Activated naive CD4-positive, alpha-beta T cell treated with anti-CD3 and anti-CD28 coated beads for 36 hours (primary cell): ENCODE results near the gene JAG1. TPM values are rescaled to one million over a fixed set of nuclear protein-coding genes. Genes with fewer than 3 reads are reported as not detected.
"Not testable (repeated sequence)": the region's sequence is repeated elsewhere in the genome, so short reads cannot be mapped to it uniquely, and the experiment has no call there.

Experiments
- CTCF ChIA-PET: fragments of 350-600 bp; sonication (Branson Sonifier 250); formaldehyde crosslinking; loops from one replicate; lab custom pipeline; 2021; ENCODE audit warnings: antibody characterized with exemption; lab: Charles Lee
- DNase-seq: peaks from one replicate; pipeline ENCODE4 v3.0.0-alpha.2; 2020
- H3K27ac Mint-ChIP-seq: one replicate; pipeline ENCODE4 v1.8.0; 2021; ENCODE audit warnings: mild to moderate bottlenecking, mixed read lengths
- H3K27me3 Mint-ChIP-seq: one replicate; pipeline ENCODE4 v1.8.0; 2021; ENCODE audit warnings: low read depth, mixed read lengths
- H3K36me3 Mint-ChIP-seq: one replicate; pipeline ENCODE4 v1.8.0; 2021; ENCODE audit warnings: low read depth, mixed read lengths
- H3K4me1 Mint-ChIP-seq: one replicate; pipeline ENCODE4 v1.8.0; 2021; ENCODE audit warnings: low read depth, mixed read lengths
- H3K4me3 Mint-ChIP-seq: one replicate; pipeline ENCODE4 v1.8.0; 2021; ENCODE audit warnings: mild to moderate bottlenecking, moderate library complexity, mixed read lengths
- H3K9me3 Mint-ChIP-seq: one replicate; pipeline ENCODE4 v1.8.0; 2021; ENCODE audit warnings: mixed read lengths
- intact Hi-C: fragments of 100-400 bp; cut with micrococcal nuclease; formaldehyde crosslinking; loops from one replicate; pipeline ENCODE4 v1.15.1; 2023
- microRNA-seq: library from miRNA; unstranded; fragments of <30 nt; microRNA quantifications from one replicate; pipeline ENCODE4 v1.2.0, GENCODE V29; 2022; ENCODE audit warnings: borderline microRNAs expressed, borderline replicate concordance
- total RNA-seq, 2 experiments: library from RNA; stranded (reverse); gene quantifications; one replicate each; pipeline ENCODE4 v1.2.3, GENCODE V29; 2021

The JAG1 gene
- total RNA-seq, 2 experiments from 2014 or later: 0.25 to 0.41 TPM

GRCh38 chr20:10590950-10591671 is 82.7 kb downstream of the JAG1 start:
- DNase-seq: no peak
- no peaks in the 10 kb centered on the region for H3K36me3 Mint-ChIP-seq
- H3K27ac Mint-ChIP-seq: no peak overlapping the region
- intact Hi-C loops: no loop called here
- H3K4me3 Mint-ChIP-seq: no peak overlapping the region
- H3K27me3 Mint-ChIP-seq: no peaks in the 10 kb centered on the region
- peaks cover 3% of the 10 kb centered on the region for H3K4me1 Mint-ChIP-seq
- H3K9me3 Mint-ChIP-seq: no peaks in the 10 kb centered on the region
- CTCF ChIA-PET: no interaction called here

DNA sequence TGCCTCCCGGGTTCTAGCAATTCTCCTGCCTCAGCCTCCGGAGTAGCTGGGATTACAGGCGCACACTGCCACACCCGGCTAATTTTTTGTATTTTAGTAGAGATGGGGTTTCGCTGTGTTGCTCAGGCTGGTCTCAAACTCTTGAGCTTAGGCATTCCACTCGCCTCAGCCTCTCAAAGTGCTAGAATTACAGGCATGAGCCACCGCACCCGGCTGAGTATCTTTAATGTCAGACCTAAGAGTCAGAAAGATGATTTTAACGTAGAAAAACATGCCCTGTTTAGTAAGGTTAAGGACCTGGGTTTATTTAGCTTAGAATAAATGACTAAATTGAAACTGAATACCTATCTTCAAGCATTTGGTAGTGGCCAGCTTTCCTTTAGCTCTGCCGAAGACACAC is 83.4 kb downstream of the JAG1 start:
- H3K27ac Mint-ChIP-seq, CTCF ChIA-PET, intact Hi-C loops: not testable (repeated sequence)

More for the DNA sequence above, 83.4 kb downstream of the JAG1 start:
- not testable (repeated sequence) for H3K4me3 Mint-ChIP-seq, H3K4me1 Mint-ChIP-seq, H3K27me3 Mint-ChIP-seq, DNase-seq, H3K36me3 Mint-ChIP-seq, H3K9me3 Mint-ChIP-seq

Small RNAs within 50 kb of the gene (microRNA-seq; reads per million reads assigned to microRNA genes)
- gene MIR6870: not detected

Other genes starting within 250 kb of the JAG1 start
- gene MKKS, start 239.8 kb downstream of the JAG1 start, total RNA-seq: 1 to 10 TPM; 3.8 to 4.2 TPM
- gene SLX4IP, start 238.7 kb downstream of the JAG1 start, total RNA-seq: 1 to 10 TPM; 4.9 to 5.2 TPM